K562 (cell line): ENCODE data around the gene TPI1. TPM values are rescaled to one million over a fixed set of nuclear protein-coding genes. Genes with fewer than 3 reads are reported as not detected.
A peak's percentile ranks its signal among the peaks of the same experiment; 100 is the strongest.

Experiments used
- ATAC-seq: fragments of 200-7000 bp; cut with Tn5 transposase; 3 replicates; pipeline ENCODE4 v1.9.1; 2020; ENCODE audit warnings: moderate library complexity
- BruUV-seq: library from RNA; stranded (reverse); fragments of 400-500 nt; replicated peaks from 2 replicates; lab custom pipeline; 2021; lab: Mats Ljungman, UMichigan
- CTCF ChIA-PET: fragments of 300-600 bp; formaldehyde crosslinking; extraction: SDS; loops from one replicate; lab custom pipeline; 2021; ENCODE audit warnings: low intra/inter-chr PET ratio; lab: Yijun Ruan, JAX
- POLR2A ChIA-PET: fragments of 300-600, 350-650 bp; sonication (Branson Sonifier 250); formaldehyde crosslinking; extraction: SDS; loops from one replicate; lab custom pipeline; 2021; ENCODE audit warnings: antibody characterized with exemption, inconsistent platforms; lab: Yijun Ruan, JAX
- DNase-seq, 4 experiments: peaks; one replicate each; pipeline versions ENCODE4 v3.0.0 to v3.0.0-alpha.2; 2011 to 2018; ENCODE audit warnings: low spot score in 3 of 4, mixed read lengths in 3 of 4; ENCODE audit errors: extremely low read depth in 1 of 4
- FAIRE-seq: peaks from 2 replicates; lab custom pipeline; 2011; peaks lifted over from hg19 to GRCh38; lab: Jason Lieb, UNC
- H2AFZ ChIP-seq: 2 replicates; pipeline ENCODE4 v1.6.0; 2011; ENCODE audit warnings: low read depth, low read length, control low read depth, inconsistent platforms
- H3K27ac ChIP-seq: fragments of 200-600 bp; 3 replicates; pipeline ENCODE4 v1.8.0; 2011; ENCODE audit warnings: low read depth, mild to moderate bottlenecking, control low read depth, inconsistent platforms, low read length, moderate library complexity, mixed read lengths; ENCODE audit errors: extremely low read depth
- H3K27me3 ChIP-seq, 2 experiments: fragments of 300-600 bp in 1 of 2; 2 replicates in 1 of 2; 3 replicates in 1 of 2; pipeline versions ENCODE4 v1.6.0 to v1.8.0; 2011; ENCODE audit warnings: inconsistent platforms in 2 of 2, low read length in 2 of 2, mild to moderate bottlenecking in 1 of 2, mixed read lengths in 1 of 2, moderate library complexity in 1 of 2; ENCODE audit not compliant: control insufficient read depth in 2 of 2, insufficient read depth in 2 of 2
- H3K36me3 ChIP-seq: fragments of 300-600 bp; 3 replicates; pipeline ENCODE4 v1.8.0; 2011; ENCODE audit warnings: mild to moderate bottlenecking, low read length, inconsistent platforms; ENCODE audit not compliant: control insufficient read depth, insufficient read depth
- H3K4me1 ChIP-seq, 2 experiments: fragments of 200-600 bp in 1 of 2; replicated peaks in 1 of 2; 2 replicates in 1 of 2; 3 replicates in 1 of 2; pipeline versions ENCODE4 v1.5.1 to v1.8.0; 2011; ENCODE audit warnings: inconsistent platforms in 2 of 2, low read length in 2 of 2, mild to moderate bottlenecking in 1 of 2, mixed read lengths in 1 of 2, moderate library complexity in 1 of 2; ENCODE audit not compliant: control insufficient read depth in 2 of 2, insufficient read depth in 2 of 2
- H3K4me2 ChIP-seq: 2 replicates; pipeline ENCODE4 v1.6.1; 2011; ENCODE audit warnings: low read length, control low read depth, inconsistent platforms, mixed read lengths; ENCODE audit not compliant: insufficient read depth
- H3K4me3 ChIP-seq: fragments of 200-600 bp; sonication (generic), shearing (Covaris generic); 2 replicates; pipeline ENCODE4 v1.5.1; 2016; ENCODE audit warnings: control low read depth, inconsistent platforms
- H3K79me2 ChIP-seq: fragments of 200-600 bp; 3 replicates; pipeline ENCODE4 v1.8.0; 2011; ENCODE audit warnings: low read length, inconsistent platforms; ENCODE audit not compliant: control insufficient read depth, insufficient read depth
- H3K9ac ChIP-seq, 2 experiments: 2 replicates each; pipeline versions ENCODE4 v1.6.0 to v1.6.1; 2011; ENCODE audit warnings: low read depth in 2 of 2, low read length in 2 of 2, control low read depth in 1 of 2, inconsistent platforms in 1 of 2, mild to moderate bottlenecking in 1 of 2, mixed read lengths in 1 of 2; ENCODE audit not compliant: insufficient read depth in 1 of 2
- H3K9me1 ChIP-seq: one replicate; pipeline ENCODE4 v1.6.0; 2011; ENCODE audit warnings: inconsistent platforms, mild to moderate bottlenecking, low read length, moderate library complexity; ENCODE audit not compliant: control insufficient read depth, insufficient read depth
- H3K9me3 ChIP-seq: replicated peaks from 2 replicates; pipeline ENCODE4 v1.5.1; 2011; ENCODE audit warnings: low read depth, low read length, inconsistent platforms; ENCODE audit not compliant: control insufficient read depth, insufficient read depth
- H4K20me1 ChIP-seq: replicated peaks from 2 replicates; pipeline ENCODE4 v1.6.1; 2011; ENCODE audit warnings: low read length, inconsistent platforms, mixed read lengths; ENCODE audit not compliant: control insufficient read depth, insufficient read depth
- KDM1A ChIP-seq, 2 experiments: fragments of 450-650 bp; IDR thresholded peaks; 2 replicates each; pipeline ENCODE4 v1.6.1; 2016; ENCODE audit warnings: mild to moderate bottlenecking in 2 of 2
- MYNN ChIP-seq, 2 experiments: sonication (generic); formaldehyde crosslinking in 1 of 2; IDR thresholded peaks; 2 replicates each; pipeline versions ENCODE4 v1.5.0 to v1.6.1; 2016 to 2020; ENCODE audit warnings: antibody characterized with exemption in 1 of 2, missing genetic modification reagents in 1 of 2
- PRPF4 ChIP-seq: fragments of 200-400 bp; formaldehyde crosslinking; IDR thresholded peaks from one replicate; pipeline ENCODE4 v1.6.1; 2017; ENCODE audit warnings: low read length, low read depth, mild to moderate bottlenecking; ENCODE audit not compliant: insufficient read depth, poor library complexity, severe bottlenecking
- RBM17 ChIP-seq: fragments of 200-400 bp; formaldehyde crosslinking; IDR thresholded peaks from 2 replicates; pipeline ENCODE4 v1.6.1; 2017; ENCODE audit warnings: low read depth, mild to moderate bottlenecking, low read length, borderline replicate concordance
- STAT5A ChIP-seq: IDR thresholded peaks from 2 replicates; pipeline ENCODE4 v1.6.1; 2012; ENCODE audit warnings: low read length, inconsistent platforms, borderline replicate concordance
- TOE1 ChIP-seq, 2 experiments: fragments of 450-650 bp in 1 of 2; sonication (generic) in 1 of 2; formaldehyde crosslinking in 1 of 2; IDR thresholded peaks; 2 replicates each; pipeline versions ENCODE4 v1.7.1 to v1.8.0; 2016 to 2022; ENCODE audit warnings: borderline replicate concordance in 2 of 2, mild to moderate bottlenecking in 2 of 2, antibody characterized with exemption in 1 of 2, inconsistent platforms in 1 of 2, low read depth in 1 of 2, missing genetic modification reagents in 1 of 2, moderate library complexity in 1 of 2
- ZBTB43 ChIP-seq: sonication (generic); formaldehyde crosslinking; IDR thresholded peaks from 2 replicates; pipeline ENCODE4 v1.8.0; 2023; ENCODE audit warnings: mild to moderate bottlenecking, missing genetic modification reagents
- WGBS: fragments of 100-300 bp; shearing (Covaris generic); methylation state at CpG from one replicate; pipeline ENCODE4 v1.1.6; 2016; ENCODE audit warnings: low coverage, mixed read lengths; ENCODE audit not compliant: insufficient coverage; ENCODE audit errors: missing lambda C conversion rate; 5-methylcytosine and 5-hydroxymethylcytosine counted together
- in situ Hi-C: fragments of 300-500 bp; cut with MboI; formaldehyde crosslinking; loops from 4 replicates; pipeline ENCODE4 v1.15.0; 2018; ENCODE audit warnings: inconsistent platforms, mixed read lengths
- intact Hi-C: fragments of 100-400 bp; cut with micrococcal nuclease; formaldehyde crosslinking; loops from 2 replicates; pipeline ENCODE4 v1.14.2; 2022
- polyA plus RNA-seq, 8 experiments: library from polyadenylated mRNA; depleted of rRNA in 4 of 8; stranded (reverse) in 5 of 8; unstranded in 3 of 8; fragments of >200 nt; fragmentation: Nextera tagmentation in 2 of 8; fragmentation: Illumina TruSeq in 1 of 8; extraction: Ambion mirVana in 2 of 8; extraction: Trizol in 1 of 8; gene quantifications; 2 replicates each; pipeline versions ENCODE4 v1.2.1 to v1.2.3, GENCODE V29; 2011 to 2014; ENCODE audit warnings: inconsistent platforms in 1 of 8, missing spikeins in 1 of 8
- total RNA-seq, 7 experiments: library from RNA; depleted of rRNA in 6 of 7; stranded (reverse); fragments of >200 nt in 6 of 7; fragmentation: Illumina TruSeq in 2 of 7; extraction: Trizol in 2 of 7; gene quantifications; 2 replicates each; pipeline versions ENCODE4 v1.2.1 to v1.2.3, GENCODE V29; 2011 to 2021; ENCODE audit warnings: low replicate concordance in 1 of 7

Gene TPI1
- total and polyA plus RNA-seq, 9 of the 15 experiments (the other 6 are each of a cell fraction or from before 2014, with no cell fraction given), result 662 to 4,971 (median 892) TPM

GRCh38 chr12:6867413-6868210, at the start of gene TPI1 (continued):
- TF ChIP-seq PRPF4 (peak; percentile 41), KDM1A (IDR thresholded peaks at IDR 0.05) (no peak), RBM17 (no peak)

GRCh38 chr12:6817662-6818157, 49.6 kb upstream of the TPI1 start:
- WGBS, result 67% methylated on average over 16 of the region's 20 CpGs
- CTCF ChIA-PET, result no interaction called here
- Histone ChIP-seq H3K4me1 (peaks cover 8 to 11% of the 10 kb centered on the region in 2 experiments; a peak in 4 of 5 replicates), H3K36me3 (no peaks in the 10 kb centered on the region), H3K27ac (no peak overlapping the region), H3K79me2 (no peaks in the 10 kb centered on the region), H2AFZ (no peak overlapping the region)
- in situ Hi-C loops, result no loop called here
- POLR2A ChIA-PET, result no interaction called here
- no peak for DNase-seq
- TF ChIP-seq TOE1 (IDR thresholded peaks at IDR 0.05; ENCODE audit: borderline replicate concordance) (0 out of 2 replicates have a peak, but pooled peaks have one; percentile 24), TOE1 (CRISPR knock-in tag; IDR thresholded peaks at IDR 0.05; ENCODE audit: borderline replicate concordance, low read depth) (no peak), ZBTB43 (CRISPR knock-in tag) (peak; percentile 94), STAT5A (no peak), MYNN (IDR thresholded peaks at IDR 0.05) (peak; percentile 66; the same call in 1 of the 2 replicates), MYNN (CRISPR knock-in tag; IDR thresholded peaks at IDR 0.05) (no peak)
- TF ChIP-seq, all 486 proteins: peak for 3
- no peaks in the 10 kb centered on the region for H3K9me1 ChIP-seq
- no peak overlapping the region for H3K4me3 ChIP-seq
- ATAC-seq (no peak), FAIRE-seq (no peak)
- BruUV-seq, result no TSS peak
- H3K9ac ChIP-seq, result no peak overlapping the region
- intact Hi-C loops, result no loop called here
- no peaks in the 10 kb centered on the region for H3K27me3 ChIP-seq
- no peak overlapping the region for H3K4me2 ChIP-seq
- H4K20me1 ChIP-seq, result no peaks in the 10 kb centered on the region
- no peaks in the 10 kb centered on the region for H3K9me3 ChIP-seq
